IgD-negative memory B cell (primary cell): ENCODE results near the gene RABAC1. TPM values are rescaled to one million over a fixed set of nuclear protein-coding genes. Genes with fewer than 3 reads are reported as not detected.

ENCODE experiments used
- H3K27ac Mint-ChIP-seq, 3 donors: one replicate each; pipeline ENCODE4 v1.8.0; 2020 to 2022; ENCODE audit warnings: mild to moderate bottlenecking in 3 of 3, mixed read lengths in 3 of 3, moderate library complexity in 1 of 3
- H3K27me3 Mint-ChIP-seq: one replicate; pipeline ENCODE4 v1.8.0; 2021; ENCODE audit warnings: mixed read lengths
- H3K36me3 Mint-ChIP-seq: one replicate; pipeline ENCODE4 v1.8.0; 2020; ENCODE audit warnings: mild to moderate bottlenecking, mixed read lengths
- H3K4me1 Mint-ChIP-seq, 3 donors: one replicate each; pipeline ENCODE4 v1.8.0; 2020 to 2022; ENCODE audit warnings: mixed read lengths in 3 of 3, mild to moderate bottlenecking in 1 of 3
- H3K4me3 Mint-ChIP-seq, 4 donors: one replicate each; pipeline ENCODE4 v1.8.0; 2020 to 2022; ENCODE audit warnings: mild to moderate bottlenecking in 4 of 4, mixed read lengths in 4 of 4, moderate library complexity in 3 of 4
- H3K9me3 Mint-ChIP-seq, 3 donors: one replicate each; pipeline ENCODE4 v1.8.0; 2020 to 2021; ENCODE audit warnings: mixed read lengths in 3 of 3, mild to moderate bottlenecking in 1 of 3
- polyA plus RNA-seq: library from polyadenylated mRNA; unstranded; fragments of 300-500 nt; fragmentation: Illumina TruSeq; gene quantifications from one replicate; pipeline ENCODE4 v1.2.3, GENCODE V29; 2021

The RABAC1 gene
- polyA plus RNA-seq, 1 donor from 2014 or later, result 178 TPM

- no peak overlapping the region for H3K4me3 Mint-ChIP-seq
- H3K36me3 Mint-ChIP-seq, result no peaks in the 10 kb centered on the region
- H3K27me3 Mint-ChIP-seq, result peaks cover 18% of the 10 kb centered on the region
- no peak overlapping the region for H3K27ac Mint-ChIP-seq
- H3K4me1 Mint-ChIP-seq, result peaks cover 25 to 48% (median 46%) of the 10 kb centered on the region in 3 donors
- H3K9me3 Mint-ChIP-seq, result no peaks in the 10 kb centered on the region
Observed at GRCh38 chr19:41932259-41932719, 26.8 kb downstream of the RABAC1 start.

- no peaks in the 10 kb centered on the region for H3K9me3 Mint-ChIP-seq
- peak overlapping the region in 2 of 4 donors; percentile 55 to 64 for H3K4me3 Mint-ChIP-seq
- H3K27ac Mint-ChIP-seq, result peak overlapping the region; percentile 23 to 53 (median 25)
- peaks cover 17% of the 10 kb centered on the region for H3K27me3 Mint-ChIP-seq
- H3K36me3 Mint-ChIP-seq, result no peaks in the 10 kb centered on the region
- H3K4me1 Mint-ChIP-seq, result peaks cover 24 to 42% (median 39%) of the 10 kb centered on the region in 3 donors
Observed at GRCh38 chr19:41930926-41931592, 28.1 kb downstream of the RABAC1 start.

- Mint-ChIP-seq H3K36me3 (no peaks in the 10 kb centered on the region), H3K4me3 (peak overlapping the region in 2 of 4 donors; percentile 64 to 97), H3K9me3 (no peaks in the 10 kb centered on the region), H3K27ac (peak overlapping the region in 1 of 3 donors; percentile 23), H3K27me3 (peaks cover 16% of the 10 kb centered on the region), H3K4me1 (peaks cover 24 to 42% (median 38%) of the 10 kb centered on the region in 3 donors)
Observed at GRCh38 chr19:41930322-41930722, 28.8 kb downstream of the RABAC1 start.

GRCh38 chr19:41929536-41930071 is 29.5 kb downstream of the RABAC1 start:
- peaks cover 18 to 36% (median 31%) of the 10 kb centered on the region in 3 donors for H3K4me1 Mint-ChIP-seq
- H3K27me3 Mint-ChIP-seq, result peaks cover 11% of the 10 kb centered on the region
- peak overlapping the region in 2 of 3 donors; percentile 23 to 86 for H3K27ac Mint-ChIP-seq
- no peaks in the 10 kb centered on the region for H3K9me3 Mint-ChIP-seq
- no peaks in the 10 kb centered on the region for H3K36me3 Mint-ChIP-seq
- peak overlapping the region in 3 of 4 donors; percentile 48 to 97 (median 66) for H3K4me3 Mint-ChIP-seq

- peak overlapping the region in 2 of 3 donors; percentile 36 to 81 for H3K27ac Mint-ChIP-seq
- no peaks in the 10 kb centered on the region for H3K9me3 Mint-ChIP-seq
- H3K36me3 Mint-ChIP-seq, result no peaks in the 10 kb centered on the region
- H3K4me1 Mint-ChIP-seq, result peaks cover 18 to 34% (median 26%) of the 10 kb centered on the region in 3 donors
- H3K4me3 Mint-ChIP-seq, result peak overlapping the region; percentile 66 to 97 (median 92)
- H3K27me3 Mint-ChIP-seq, result peaks cover 11% of the 10 kb centered on the region
Observed at GRCh38 chr19:41928754-41929535, 30.2 kb downstream of the RABAC1 start.

GRCh38 chr19:41928221-41928683 is 30.9 kb downstream of the RABAC1 start, which contains the start of gene ERFL:
Gene ERFL, minus strand, starts transcription at chr19:41928449. Its CDS starts 15,530 bp downstream, at chr19:41912919.
- H3K27ac Mint-ChIP-seq, result peak within 1 kb of the TSS in 2 of 3 donors; percentile 36 to 81

GRCh38 chr19:41927497-41928192 is 31.5 kb downstream of the RABAC1 start:
- Mint-ChIP-seq H3K27ac (no peak overlapping the region), H3K4me1 (peaks cover 19 to 32% (median 27%) of the 10 kb centered on the region in 3 donors), H3K9me3 (no peaks in the 10 kb centered on the region), H3K36me3 (no peaks in the 10 kb centered on the region), H3K4me3 (peak overlapping the region in 3 of 4 donors; percentile 81 to 89 (median 83)), H3K27me3 (peaks cover 15% of the 10 kb centered on the region)

More at GRCh38 chr19:41928221-41928683, 30.9 kb downstream of the RABAC1 start, which contains the start of gene ERFL:
- H3K9me3 Mint-ChIP-seq, result no peaks in the 10 kb centered on the region
- peak within 1 kb of the TSS; percentile 66 to 97 (median 92) for H3K4me3 Mint-ChIP-seq
- H3K4me1 Mint-ChIP-seq, result peaks cover 16 to 31% (median 24%) of the 10 kb centered on the region in 3 donors
- no peaks in the 10 kb centered on the region for H3K36me3 Mint-ChIP-seq
- H3K27me3 Mint-ChIP-seq, result peaks cover 14% of the 10 kb centered on the region

- Mint-ChIP-seq H3K9me3 (no peaks in the 10 kb centered on the region), H3K27ac (no peak overlapping the region), H3K4me1 (peaks cover 19 to 33% (median 31%) of the 10 kb centered on the region in 3 donors), H3K36me3 (no peaks in the 10 kb centered on the region), H3K4me3 (no peak overlapping the region), H3K27me3 (peaks cover 20% of the 10 kb centered on the region)
Observed at GRCh38 chr19:41926763-41927496, 32.2 kb downstream of the RABAC1 start.

GRCh38 chr19:41926028-41926762 is 32.9 kb downstream of the RABAC1 start:
- peaks cover 18 to 32% (median 31%) of the 10 kb centered on the region in 3 donors for H3K4me1 Mint-ChIP-seq
- no peak overlapping the region for H3K4me3 Mint-ChIP-seq
- peaks cover 24% of the 10 kb centered on the region for H3K27me3 Mint-ChIP-seq
- H3K27ac Mint-ChIP-seq, result no peak overlapping the region
- H3K36me3 Mint-ChIP-seq, result no peaks in the 10 kb centered on the region
- H3K9me3 Mint-ChIP-seq, result no peaks in the 10 kb centered on the region

- no peak overlapping the region for H3K4me3 Mint-ChIP-seq
- H3K27me3 Mint-ChIP-seq, result peaks cover 25% of the 10 kb centered on the region
- no peak overlapping the region for H3K27ac Mint-ChIP-seq
- no peaks in the 10 kb centered on the region for H3K9me3 Mint-ChIP-seq
- peaks cover 12 to 31% (median 26%) of the 10 kb centered on the region in 3 donors for H3K4me1 Mint-ChIP-seq
- no peaks in the 10 kb centered on the region for H3K36me3 Mint-ChIP-seq
Observed at GRCh38 chr19:41925208-41926003, 33.7 kb downstream of the RABAC1 start.

GRCh38 chr19:41924151-41925145 is 34.7 kb downstream of the RABAC1 start:
- peaks cover 16% of the 10 kb centered on the region for H3K27me3 Mint-ChIP-seq
- H3K4me3 Mint-ChIP-seq, result peak overlapping the region in 1 of 4 donors; percentile 24
- H3K4me1 Mint-ChIP-seq, result peaks cover 5 to 23% (median 18%) of the 10 kb centered on the region in 3 donors
- H3K27ac Mint-ChIP-seq, result no peak overlapping the region
- no peaks in the 10 kb centered on the region for H3K9me3 Mint-ChIP-seq
- H3K36me3 Mint-ChIP-seq, result no peaks in the 10 kb centered on the region
